Smooth muscle cell of the brain vasculature (primary cell): ENCODE results near the gene PMAIP1.
"Not testable (repeated sequence)": the region's sequence is repeated elsewhere in the genome, so short reads cannot be mapped to it uniquely, and the experiment has no call there.

Experiments used
- DNase-seq: peaks from one replicate; pipeline ENCODE4 v3.0.0-alpha.2; 2012; ENCODE audit warnings: low read depth, low spot score

The PMAIP1 gene

DNA sequence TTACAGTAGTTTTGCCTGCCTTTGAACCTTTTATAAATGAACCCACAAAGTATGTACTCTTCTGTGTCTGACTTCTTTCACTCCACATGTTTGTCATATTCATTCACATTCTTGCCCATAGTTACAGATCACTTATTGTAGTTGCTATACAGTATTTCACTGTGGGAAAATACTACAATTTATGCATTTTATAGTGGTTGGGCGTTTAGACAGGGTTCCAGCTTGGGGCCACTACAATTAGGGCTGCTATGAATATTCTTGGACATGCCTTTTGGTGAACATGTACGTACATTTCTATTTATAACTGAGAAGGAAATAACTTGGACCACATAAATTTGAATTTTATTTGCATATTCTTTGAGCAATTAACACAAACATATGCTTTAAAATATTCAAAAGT is 15.4 kb upstream of the PMAIP1 start:
- no peak for DNase-seq

DNA sequence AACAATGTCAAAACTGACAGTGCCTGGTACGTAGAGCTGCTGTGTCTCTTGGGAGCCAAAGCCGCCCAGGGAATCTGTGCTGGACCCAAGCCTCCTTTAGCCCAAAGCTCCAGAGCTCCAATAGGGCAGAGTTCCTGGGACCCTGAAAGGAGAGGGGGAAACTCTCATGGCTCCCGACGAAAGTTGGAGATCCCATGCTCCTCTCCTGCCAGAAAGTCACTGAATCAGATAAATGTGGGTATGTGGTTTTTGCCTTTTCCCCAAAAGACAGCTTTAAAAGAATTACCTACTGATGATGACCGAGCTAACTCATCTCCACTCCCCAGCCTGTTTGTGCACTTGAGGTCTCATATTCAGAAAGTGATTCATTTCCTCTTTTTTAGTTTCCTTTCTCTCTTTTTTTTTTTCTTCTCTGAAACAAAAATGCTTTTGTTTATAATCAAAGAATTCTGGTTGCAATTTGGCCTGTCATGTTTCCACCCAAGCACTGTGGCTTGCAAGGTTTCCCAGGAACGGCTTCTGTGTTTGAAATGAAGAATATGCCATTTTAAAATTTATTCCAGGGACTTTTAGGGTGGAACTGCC is 14.1 kb upstream of the PMAIP1 start:
- no peak for DNase-seq

DNA sequence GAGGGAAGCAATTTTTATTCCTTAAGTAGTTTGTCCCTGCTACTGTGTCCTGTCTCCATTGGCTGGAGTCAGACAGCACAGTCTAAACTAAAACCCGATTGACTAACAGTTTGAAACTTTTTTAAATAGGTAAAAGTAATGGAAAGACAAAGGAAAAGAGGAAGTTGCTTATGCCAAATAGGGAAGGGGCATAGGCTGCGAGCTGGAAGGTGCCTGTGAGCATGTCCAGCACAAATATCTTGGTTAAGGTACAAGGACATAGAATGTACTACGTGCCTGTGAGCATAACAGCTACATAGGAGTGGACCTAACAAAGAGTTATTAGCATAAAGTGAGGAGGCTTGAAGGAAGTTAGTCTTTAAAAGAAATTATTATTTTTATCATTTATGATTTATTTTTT is 13.4 kb upstream of the PMAIP1 start:
- not testable (repeated sequence) for DNase-seq

DNA sequence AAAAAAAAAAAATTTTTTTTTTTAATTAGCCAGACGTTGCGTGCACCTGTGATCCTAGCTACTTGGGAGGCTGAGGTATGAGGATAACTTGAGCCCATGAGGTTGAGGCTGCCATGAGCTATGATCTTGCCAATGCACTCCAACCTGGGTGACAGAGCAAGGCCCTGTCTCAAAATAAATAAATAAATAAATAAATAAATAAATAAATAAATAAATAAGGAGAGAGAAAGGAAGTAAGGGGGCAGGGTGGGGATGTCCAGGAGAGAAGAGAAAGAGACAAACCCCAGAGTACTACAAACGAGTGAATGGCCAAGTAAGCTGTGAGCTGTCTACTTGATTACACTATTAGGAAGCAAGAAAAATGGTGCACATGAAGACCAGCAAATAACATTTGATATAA is 7.7 kb upstream of the PMAIP1 start:
- DNase-seq = no peak

DNA sequence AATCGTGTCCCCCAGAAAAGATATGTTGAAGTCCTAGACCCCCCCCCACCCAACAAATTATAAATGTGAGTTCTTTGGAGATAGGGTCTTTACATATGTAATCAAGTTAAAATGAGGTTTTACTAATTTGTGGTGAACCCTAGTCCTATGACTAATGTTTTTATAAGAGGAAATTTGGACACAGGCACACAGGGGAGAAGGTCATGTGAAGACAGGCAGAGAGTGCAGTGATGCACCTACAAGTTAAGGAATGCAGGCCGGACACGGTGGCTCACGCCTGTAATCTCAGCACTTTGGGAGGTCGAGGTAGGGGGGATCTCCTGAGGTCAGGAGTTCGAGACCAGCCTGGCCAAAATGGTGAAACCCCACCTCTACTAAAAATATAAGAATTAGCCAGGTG is 5.8 kb upstream of the PMAIP1 start:
- no peak for DNase-seq

DNA sequence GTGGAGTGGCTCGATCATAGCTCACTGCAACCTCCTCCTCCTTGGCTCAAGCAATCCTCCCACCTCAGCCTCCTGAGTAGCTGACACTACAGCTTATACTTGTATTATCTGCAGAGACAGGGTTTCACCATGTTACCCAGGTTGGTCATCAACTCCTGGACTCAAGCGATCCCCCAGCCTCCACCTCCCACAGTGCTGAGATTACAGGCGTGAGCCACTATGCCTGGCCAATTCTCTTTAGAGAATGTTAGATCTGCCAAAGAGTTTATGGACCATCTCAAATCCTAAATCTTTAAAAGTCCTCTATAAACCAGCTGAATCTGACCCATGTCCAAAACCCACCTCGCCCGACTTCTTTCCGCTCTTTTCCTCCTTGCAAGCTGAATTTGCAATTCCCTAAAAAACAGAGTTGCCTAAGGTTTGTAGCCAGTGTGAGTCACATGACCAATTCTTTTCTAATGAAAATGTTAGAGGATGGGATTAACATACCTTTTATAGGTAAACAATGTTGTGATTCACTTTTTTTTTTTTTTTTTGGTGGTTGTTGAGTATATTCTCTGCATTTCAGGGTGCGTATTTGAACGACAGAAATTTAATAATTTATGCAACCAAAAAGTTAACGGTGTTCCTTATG is 2.4 kb upstream of the PMAIP1 start:
- DNase-seq = no peak

DNA sequence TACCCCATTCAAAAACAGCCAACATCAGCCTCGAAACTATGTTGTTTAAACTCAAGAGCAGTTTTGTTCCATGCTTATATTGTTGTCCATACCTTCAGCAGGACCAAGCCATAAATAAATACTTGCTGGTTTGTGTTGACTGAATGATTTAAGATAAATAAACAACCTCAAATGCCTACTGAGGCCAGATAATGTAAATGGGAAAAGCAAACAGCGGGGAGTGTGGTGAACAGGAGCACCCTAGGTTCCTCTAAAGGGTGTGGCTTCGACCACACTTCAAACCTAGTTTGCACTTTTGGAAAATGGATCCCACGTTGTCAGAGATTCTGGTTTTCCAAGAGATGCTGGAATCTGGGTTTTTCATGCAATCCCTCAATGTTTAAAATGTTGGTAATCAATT is 1.7 kb upstream of the PMAIP1 start:
- DNase-seq = no peak

DNA sequence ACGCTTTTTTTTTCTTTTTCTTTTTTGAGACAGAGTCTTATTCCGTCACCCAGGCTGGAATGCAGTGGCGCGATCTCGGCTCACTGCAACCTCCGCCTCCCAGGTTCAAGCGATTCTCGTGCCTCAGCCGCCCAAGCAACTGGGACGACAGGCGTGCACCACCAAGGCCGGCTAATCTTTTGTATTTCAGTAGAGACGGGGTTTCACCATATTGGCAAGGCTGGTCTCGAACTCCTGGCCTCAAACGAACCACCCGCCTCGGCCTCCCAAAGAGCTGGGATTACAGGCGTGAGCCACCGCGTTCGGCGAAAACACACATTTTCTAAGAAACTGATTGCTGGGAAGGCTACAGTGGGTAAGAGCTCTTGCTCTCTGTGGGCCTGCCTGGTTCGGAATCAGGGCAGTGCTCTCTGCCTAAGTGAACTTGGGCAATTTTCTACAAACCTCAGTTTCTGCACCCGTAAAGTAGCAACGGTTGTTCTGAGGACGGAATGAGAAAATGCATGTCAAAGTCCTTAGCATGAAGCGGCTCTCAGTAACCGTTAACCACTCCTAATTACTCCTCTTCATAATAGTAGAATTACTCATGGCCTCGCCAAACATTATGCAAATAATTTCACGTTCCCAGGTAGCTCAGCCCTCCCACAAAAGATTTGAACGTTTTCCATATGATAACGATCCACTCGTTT is 1.0 kb upstream of the PMAIP1 start:
- no peak for DNase-seq

DNA sequence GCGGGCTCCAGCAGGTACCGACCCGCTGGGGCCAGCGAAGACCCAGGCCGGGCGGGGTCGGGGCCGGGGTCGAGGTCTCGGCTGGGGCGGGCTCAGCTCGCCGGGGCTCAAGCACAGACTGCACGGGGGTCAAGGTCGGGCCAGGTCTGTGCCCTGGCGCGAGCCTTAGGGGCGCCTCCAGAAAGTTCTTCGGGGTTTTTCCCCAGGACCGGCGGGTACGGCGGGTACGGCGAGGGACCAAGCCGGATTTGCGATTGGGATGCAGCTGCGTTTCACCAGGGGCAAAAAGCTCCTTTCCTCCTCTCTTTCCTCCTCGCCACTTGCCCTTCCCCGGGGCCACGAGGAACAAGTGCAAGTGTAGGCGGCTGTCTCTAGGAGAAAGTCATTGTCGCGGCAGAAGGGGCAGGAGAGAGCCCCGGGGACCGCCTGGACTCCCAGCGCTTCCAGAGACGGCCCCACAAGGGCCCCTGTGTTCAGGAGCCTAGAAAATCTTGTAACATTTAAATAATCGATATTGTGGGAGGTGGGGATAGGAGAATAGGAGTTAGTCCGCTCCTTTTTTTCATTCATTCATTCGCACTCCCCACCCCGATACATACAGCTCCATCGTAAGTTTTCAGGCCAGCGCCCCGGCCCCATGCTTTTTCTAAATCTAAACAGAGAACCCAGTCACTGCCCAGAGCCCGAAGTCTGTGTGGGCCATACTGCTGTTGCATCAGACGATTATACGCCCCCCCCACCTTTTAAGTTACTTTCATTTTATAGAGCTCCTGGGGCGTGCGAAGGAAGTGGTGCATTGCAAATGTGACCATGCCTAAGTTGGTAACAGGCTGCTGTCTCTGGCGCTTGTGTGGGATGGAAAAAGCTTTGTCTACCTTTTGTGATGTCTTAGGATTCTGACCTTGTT is 679 bp downstream of the PMAIP1 start:
- no peak for DNase-seq

DNA sequence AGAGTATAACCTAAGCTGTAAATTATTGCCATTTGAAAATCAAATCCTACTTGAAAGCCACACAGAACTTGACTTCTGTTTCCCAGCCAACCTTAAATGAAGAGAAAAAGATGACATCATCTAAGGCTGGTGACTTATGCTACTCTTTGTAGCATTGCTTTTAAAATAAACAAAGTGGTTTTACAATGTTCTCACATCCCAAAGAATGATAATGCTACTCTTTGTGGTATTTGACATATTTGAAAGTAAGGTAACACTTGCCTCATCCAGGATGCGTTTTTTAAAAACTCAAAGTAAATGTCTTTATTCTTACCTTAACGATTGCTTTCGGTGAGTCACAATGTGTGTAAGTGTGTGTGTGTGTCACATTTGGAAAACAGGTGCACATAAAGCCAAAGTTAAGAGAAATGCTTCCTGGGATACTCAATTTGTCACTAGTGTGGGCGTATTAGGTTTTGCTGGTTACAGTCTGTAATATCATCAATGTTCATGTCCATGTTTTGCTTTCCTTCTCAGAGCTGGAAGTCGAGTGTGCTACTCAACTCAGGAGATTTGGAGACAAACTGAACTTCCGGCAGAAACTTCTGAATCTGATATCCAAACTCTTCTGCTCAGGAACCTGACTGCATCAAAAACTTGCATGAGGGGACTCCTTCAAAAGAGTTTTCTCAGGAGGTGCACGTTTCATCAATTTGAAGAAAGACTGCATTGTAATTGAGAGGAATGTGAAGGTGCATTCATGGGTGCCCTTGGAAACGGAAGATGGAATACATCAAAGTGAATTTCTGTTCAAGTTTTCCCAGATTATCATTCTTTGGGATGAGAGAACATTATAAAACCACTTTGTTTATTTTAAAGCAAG is 2.6 kb downstream of the PMAIP1 start:
- DNase-seq = no peak

DNA sequence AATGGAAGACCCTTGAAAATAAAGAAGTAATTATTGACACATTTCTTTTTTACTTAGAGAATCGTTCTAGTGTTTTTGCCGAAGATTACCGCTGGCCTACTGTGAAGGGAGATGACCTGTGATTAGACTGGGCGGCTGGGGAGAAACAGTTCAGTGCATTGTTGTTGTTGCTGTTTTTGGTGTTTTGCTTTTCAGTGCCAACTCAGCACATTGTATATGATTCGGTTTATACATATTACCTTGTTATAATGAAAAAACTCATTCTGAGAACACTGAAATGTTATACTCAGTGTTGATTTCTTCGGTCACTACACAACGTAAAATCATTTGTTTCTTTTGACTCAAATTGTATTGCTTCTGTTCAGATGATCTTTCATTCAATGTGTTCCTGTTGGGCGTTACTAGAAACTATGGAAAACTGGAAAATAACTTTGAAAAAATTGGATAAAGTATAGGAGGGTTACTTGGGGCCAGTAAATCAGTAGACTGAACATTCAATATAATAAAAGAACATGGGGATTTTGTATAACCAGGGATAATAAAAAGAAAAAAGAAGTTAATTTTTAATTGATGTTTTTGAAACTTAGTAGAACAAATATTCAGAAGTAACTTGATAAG is 3.3 kb downstream of the PMAIP1 start:
- DNase-seq = no peak

DNA sequence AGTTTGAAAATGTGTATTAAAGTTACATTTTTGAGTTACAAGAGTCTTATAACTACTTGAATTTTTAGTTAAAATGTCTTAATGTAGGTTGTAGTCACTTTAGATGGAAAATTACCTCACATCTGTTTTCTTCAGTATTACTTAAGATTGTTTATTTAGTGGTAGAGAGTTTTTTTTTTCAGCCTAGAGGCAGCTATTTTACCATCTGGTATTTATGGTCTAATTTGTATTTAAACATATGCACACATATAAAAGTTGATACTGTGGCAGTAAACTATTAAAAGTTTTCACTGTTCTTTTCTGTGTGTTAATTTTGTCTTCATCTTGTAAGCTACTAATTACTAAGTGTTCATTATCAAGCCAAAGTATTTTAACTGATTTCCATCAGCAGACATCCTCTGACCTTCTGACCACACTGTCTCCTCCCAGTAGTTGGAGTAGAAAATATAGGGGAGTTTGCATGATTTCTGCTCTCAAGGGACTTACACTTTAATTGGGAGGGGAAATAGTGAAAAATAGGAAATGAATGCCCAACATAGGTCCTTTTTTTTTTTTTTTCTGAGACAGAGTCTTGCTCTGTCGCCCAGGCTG is 4.3 kb downstream of the PMAIP1 start:
- no peak for DNase-seq

DNA sequence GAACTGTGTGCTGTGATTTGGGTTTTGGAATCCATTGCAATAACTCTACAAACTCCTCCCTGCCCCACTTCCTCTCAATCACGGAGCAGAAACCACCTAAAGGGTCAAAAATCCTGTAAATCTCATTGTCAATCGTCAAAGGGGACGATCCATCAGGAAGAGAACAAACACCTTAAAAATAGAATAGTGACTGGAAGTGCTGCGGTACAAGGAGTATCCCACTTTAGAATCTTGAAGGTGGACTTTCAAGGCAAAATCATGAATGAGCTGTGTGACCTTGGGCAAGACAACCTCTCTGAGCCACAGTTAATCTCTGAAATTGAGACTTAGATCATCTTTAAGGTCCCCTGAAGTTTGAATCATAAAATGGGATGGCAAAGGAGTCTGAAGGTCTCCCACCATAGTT is 5.9 kb downstream of the PMAIP1 start:
- no peak for DNase-seq

DNA sequence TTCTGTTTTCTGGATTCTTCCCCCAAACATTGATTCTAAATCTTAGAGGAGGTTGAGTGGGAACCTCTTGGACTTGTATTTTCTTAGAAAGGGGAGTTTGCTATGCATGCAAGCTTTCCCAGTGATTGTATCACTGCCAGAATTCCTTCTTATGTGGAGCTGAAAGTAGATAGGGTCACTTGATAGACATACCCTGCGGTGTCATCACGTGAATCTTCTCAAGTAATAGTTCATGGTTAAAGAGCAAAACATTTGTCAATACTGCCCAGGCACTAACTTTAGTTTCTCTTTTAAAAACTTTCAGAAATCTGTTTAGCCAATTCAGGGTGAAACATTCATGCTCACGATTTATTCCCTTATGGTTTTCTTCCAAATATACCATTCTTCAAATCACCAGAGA is 6.4 kb downstream of the PMAIP1 start:
- no peak for DNase-seq

DNA sequence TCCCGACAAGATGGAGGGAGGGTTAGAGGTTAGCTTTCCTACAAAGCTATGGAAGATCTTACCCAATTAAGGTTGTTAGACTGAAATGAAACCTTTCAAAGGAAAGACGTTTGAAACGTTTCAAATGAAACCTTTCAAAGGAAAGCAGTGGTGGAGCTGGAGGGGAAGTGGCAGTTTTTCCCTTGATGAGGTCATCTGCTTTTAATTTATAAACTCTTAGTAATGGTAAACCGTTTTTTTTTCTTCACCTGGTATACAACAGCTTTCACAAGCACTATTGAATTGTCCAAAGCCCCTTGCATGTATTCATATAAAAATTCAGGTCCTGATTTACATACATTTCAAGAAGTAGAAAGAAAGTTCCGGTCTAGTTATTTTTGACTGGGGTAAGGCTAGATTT is 7.4 kb downstream of the PMAIP1 start:
- no peak for DNase-seq

DNA sequence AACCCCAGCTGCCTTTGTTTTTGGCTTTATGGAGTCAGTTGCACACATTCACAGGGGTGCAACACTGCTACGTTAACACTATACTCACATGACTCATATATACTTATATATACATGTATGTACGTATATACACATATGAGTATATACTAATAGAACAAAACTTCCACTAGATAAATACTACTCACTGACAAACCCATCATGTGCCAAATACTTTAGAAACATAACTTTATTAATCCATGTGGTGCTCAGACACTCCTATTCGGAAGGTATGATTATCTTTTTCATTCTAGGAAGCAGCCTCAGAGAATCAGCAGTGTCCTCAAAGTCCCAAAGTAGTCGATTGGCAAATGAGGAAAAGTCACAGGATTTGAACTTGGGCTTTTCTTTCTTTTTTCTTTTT is 7.9 kb downstream of the PMAIP1 start:
- no peak for DNase-seq

DNA sequence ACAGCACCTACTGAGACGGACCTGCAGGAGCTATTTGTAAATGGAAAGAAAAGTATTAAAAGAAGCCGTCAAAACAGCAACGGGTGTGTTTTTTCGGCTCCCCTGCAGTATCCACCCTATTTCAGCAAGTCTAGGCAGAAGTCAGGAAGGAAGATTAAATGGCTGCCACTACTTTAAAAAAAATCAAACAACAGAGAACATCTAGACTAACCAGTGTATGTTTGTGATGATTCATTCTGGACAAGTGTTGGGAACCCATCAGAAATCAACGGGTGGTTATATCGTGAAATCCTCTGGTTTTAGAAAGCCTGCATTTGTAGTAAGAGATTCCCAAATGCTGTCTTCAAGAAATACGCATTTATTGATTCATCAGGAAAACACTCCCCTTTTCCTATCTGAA is 9.0 kb downstream of the PMAIP1 start:
- no peak for DNase-seq

DNA sequence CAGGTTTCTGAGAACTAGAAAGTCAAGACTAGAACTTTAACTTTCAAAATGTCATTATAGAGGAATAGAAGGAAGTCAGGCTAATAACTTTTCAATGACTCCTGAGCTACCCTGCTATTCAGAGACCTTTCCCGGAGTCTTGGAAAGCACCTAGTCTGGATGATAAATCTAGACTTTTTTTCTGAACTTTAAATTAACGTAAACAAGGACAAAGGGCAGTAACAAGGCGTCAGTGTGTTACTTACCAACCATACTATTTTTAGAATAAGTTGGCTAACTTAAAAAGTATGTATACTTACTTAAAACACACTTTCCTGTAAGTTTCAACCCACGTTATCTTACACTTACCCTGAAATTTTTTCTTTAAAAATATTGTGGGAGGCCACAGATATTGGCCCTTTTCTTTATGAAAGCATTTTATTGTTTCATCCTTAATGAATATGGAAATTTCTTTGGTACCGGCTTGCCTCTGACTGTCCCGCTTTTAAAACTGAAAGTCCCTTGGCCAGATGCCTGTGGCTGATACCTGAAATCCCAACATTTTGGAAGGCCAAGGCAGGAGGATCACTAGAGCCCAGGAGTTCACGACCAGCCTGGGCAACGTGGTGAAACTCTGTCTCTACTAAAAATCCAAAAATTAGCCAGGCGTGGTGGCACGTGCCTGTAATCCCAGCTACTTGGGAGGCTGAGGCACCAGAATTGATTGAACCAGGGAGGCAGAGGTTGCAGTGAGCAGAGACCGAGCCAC is 9.7 kb downstream of the PMAIP1 start:
- DNase-seq = no peak

DNA sequence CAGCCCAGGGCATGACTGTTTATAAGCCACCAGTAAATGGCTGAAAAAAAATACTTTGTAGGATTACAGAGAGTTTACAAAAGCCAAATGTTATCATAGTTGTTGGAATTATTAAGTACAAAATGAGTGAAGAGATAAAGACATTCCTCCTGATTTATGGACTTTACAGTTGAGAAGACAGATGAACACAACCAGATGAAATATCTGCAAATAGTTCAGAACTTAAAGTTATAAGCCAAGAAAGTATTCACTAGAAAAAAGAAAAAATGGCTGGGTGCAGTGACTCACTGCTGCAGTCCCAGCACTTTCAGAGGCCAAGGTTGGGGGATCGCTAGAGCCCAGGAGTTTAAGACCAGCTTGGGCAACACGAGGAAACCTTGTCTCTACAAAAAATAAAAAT is 11.2 kb downstream of the PMAIP1 start:
- no peak for DNase-seq

DNA sequence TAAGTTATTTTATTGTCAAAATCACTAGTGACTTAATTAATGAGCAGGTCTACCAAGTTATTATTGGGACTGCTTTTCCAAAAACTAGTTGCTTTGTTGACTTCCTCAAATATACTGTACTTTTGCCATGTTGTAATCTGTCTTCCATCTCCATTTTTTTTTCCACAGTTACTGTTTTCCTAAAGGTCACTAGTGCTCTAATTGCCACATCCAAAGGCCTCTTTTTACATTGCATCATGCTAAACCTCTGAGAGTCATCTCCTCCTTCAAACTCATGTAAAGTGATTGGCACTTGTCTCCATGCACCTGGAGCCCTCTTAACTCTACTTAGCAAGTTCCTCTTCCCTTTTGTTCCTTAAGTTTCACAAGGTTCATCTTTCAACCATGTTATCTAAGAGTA is 11.8 kb downstream of the PMAIP1 start:
- DNase-seq = no peak
